Endometrial microvascular endothelial cells (primary cell): ENCODE results near the gene SPACA5B. TPM values are rescaled to one million over a fixed set of nuclear protein-coding genes. Genes with fewer than 3 reads are reported as not detected.
"Not testable (repeated sequence)": the region's sequence is repeated elsewhere in the genome, so short reads cannot be mapped to it uniquely, and the experiment has no call there.

Experiments used
- in situ Hi-C: cut with HindIII; loops from 2 replicates; pipeline ENCODE4 v1.10.0; 2017; ENCODE audit warnings: low sequenced_read_pairs, low pct_unique_long_range_greater_than_20kb; ENCODE audit errors: inconsistent ontology term
- total RNA-seq: library from RNA; depleted of rRNA; stranded (reverse); fragments of >200 nt; gene quantifications from one replicate; pipeline ENCODE4 v1.2.3, GENCODE V29; 2015; ENCODE audit errors: inconsistent ontology term

Gene SPACA5B
- total RNA-seq, 1 donor from 2014 or later, result not detected

- in situ Hi-C loops, result not testable (repeated sequence)
Observed at GRCh38 chrX:48181882-48182281, 51.5 kb downstream of the SPACA5B start.

Other genes starting within 250 kb of the SPACA5B start
- 2.0 TPM for gene ZNF182, start 126.6 kb upstream of the SPACA5B start, total RNA-seq
- gene SPACA5, start 123.6 kb upstream of the SPACA5B start, total RNA-seq, result not detected
- 2.6 TPM for gene ZNF630, start 59.0 kb upstream of the SPACA5B start, total RNA-seq
- gene SSX5, start 66.2 kb downstream of the SPACA5B start, total RNA-seq, result not detected
- not detected for gene SSX1, start 124.8 kb downstream of the SPACA5B start, total RNA-seq
- gene SSX3, start 226.1 kb downstream of the SPACA5B start, total RNA-seq, result not detected